Breast epithelium (tissue), 3 donors: ENCODE data around the gene CCDC6.

ENCODE experiments used
- CTCF ChIP-seq, 3 donors: fragments of 450-650 bp; IDR thresholded peaks; one replicate each; pipeline ENCODE4 v1.5.1; 2016 to 2017; ENCODE audit warnings: antibody characterized with exemption in 3 of 3, mild to moderate bottlenecking in 3 of 3, moderate library complexity in 3 of 3
- POLR2A ChIP-seq: fragments of 450-650 bp; IDR thresholded peaks from one replicate; pipeline ENCODE4 v1.6.1; 2016; ENCODE audit warnings: antibody characterized with exemption, mild to moderate bottlenecking, moderate library complexity

- TF ChIP-seq CTCF (IDR thresholded peaks at IDR 0.05) (no peak), POLR2A (no peak)
Observed at GRCh38 chr10:59880971-59881510, 25.3 kb downstream of the CCDC6 start.
